CD14-positive monocyte (primary cell): ENCODE results near the gene KCNV2. TPM values are rescaled to one million over a fixed set of nuclear protein-coding genes. Genes with fewer than 3 reads are reported as not detected.

Experiments used
- DNase-seq, 3 donors: peaks; one replicate each; pipeline ENCODE4 v3.0.0-alpha.2; 2011 to 2022
- H2AFZ ChIP-seq: 2 replicates; pipeline ENCODE4 v1.6.0; 2012; ENCODE audit warnings: mild to moderate bottlenecking, low read depth, low read length, inconsistent platforms; ENCODE audit not compliant: insufficient read depth, poor library complexity, severe bottlenecking
- H3K27ac ChIP-seq, 2 donors: 1 replicate in 1 of 2; 2 replicates in 1 of 2; pipeline ENCODE4 v1.5.1; 2012 to 2013; ENCODE audit warnings: low read length in 2 of 2, control low read depth in 1 of 2, inconsistent platforms in 1 of 2, low read depth in 1 of 2, mild to moderate bottlenecking in 1 of 2
- H3K27me3 ChIP-seq, 2 donors: one replicate each; pipeline versions ENCODE4 v1.6.0 to v1.6.1; 2011 to 2013; ENCODE audit warnings: low read length in 2 of 2; ENCODE audit not compliant: control insufficient read depth in 2 of 2, insufficient read depth in 2 of 2
- H3K36me3 ChIP-seq, 2 donors: replicated peaks in 1 of 2; 1 replicate in 1 of 2; 2 replicates in 1 of 2; pipeline versions ENCODE4 v1.5.1 to v1.6.1; 2012 to 2013; ENCODE audit warnings: low read length in 2 of 2, control low read depth in 1 of 2, inconsistent platforms in 1 of 2, mild to moderate bottlenecking in 1 of 2; ENCODE audit not compliant: insufficient read depth in 2 of 2, control insufficient read depth in 1 of 2
- H3K4me1 ChIP-seq, 2 donors: 1 replicate in 1 of 2; 2 replicates in 1 of 2; pipeline versions ENCODE4 v1.5.1 to v1.6.1; 2012 to 2013; ENCODE audit warnings: low read length in 2 of 2, control low read depth in 1 of 2, inconsistent platforms in 1 of 2, mild to moderate bottlenecking in 1 of 2, moderate library complexity in 1 of 2; ENCODE audit not compliant: insufficient read depth in 2 of 2, control insufficient read depth in 1 of 2
- H3K4me2 ChIP-seq: replicated peaks from 2 replicates; pipeline ENCODE3; 2012; ENCODE audit warnings: low read length, moderate library complexity, mild to moderate bottlenecking; ENCODE audit not compliant: poor library complexity, severe bottlenecking; ENCODE audit errors: extremely low read depth
- H3K4me3 ChIP-seq, 3 experiments: fragments of 200-600 bp in 1 of 3; sonication (generic) in 1 of 3; replicated peaks in 1 of 3; 1 replicate in 2 of 3; 2 replicates in 1 of 3; pipeline ENCODE4 v1.5.1; 2011 to 2013; ENCODE audit warnings: low read length in 3 of 3, mild to moderate bottlenecking in 3 of 3, control low read depth in 2 of 3, low read depth in 2 of 3, inconsistent platforms in 1 of 3, moderate library complexity in 1 of 3
- H3K79me2 ChIP-seq: 2 replicates; pipeline ENCODE4 v1.6.0; 2012; ENCODE audit warnings: mild to moderate bottlenecking, control low read depth, inconsistent platforms, low read length, moderate library complexity; ENCODE audit not compliant: insufficient read depth
- H3K9ac ChIP-seq: 2 replicates; pipeline ENCODE4 v1.6.0; 2017; ENCODE audit warnings: low read length, mild to moderate bottlenecking; ENCODE audit not compliant: insufficient read depth, poor library complexity, severe bottlenecking
- H3K9me3 ChIP-seq, 2 donors: replicated peaks in 1 of 2; 1 replicate in 1 of 2; 2 replicates in 1 of 2; pipeline versions ENCODE4 v1.5.1 to v1.6.1; 2012 to 2013; ENCODE audit warnings: low read length in 2 of 2, control low read depth in 1 of 2; ENCODE audit not compliant: control insufficient read depth in 1 of 2, insufficient read depth in 1 of 2
- H4K20me1 ChIP-seq: 2 replicates; pipeline ENCODE4 v1.6.0; 2012; ENCODE audit warnings: mild to moderate bottlenecking, low read length, control low read depth, moderate library complexity; ENCODE audit not compliant: insufficient read depth
- H3K27ac Mint-ChIP-seq, 7 donors: one replicate each; pipeline ENCODE4 v1.8.0; 2020; ENCODE audit warnings: mild to moderate bottlenecking in 7 of 7, mixed read lengths in 7 of 7, moderate library complexity in 6 of 7, inconsistent platforms in 2 of 7
- H3K27me3 Mint-ChIP-seq, 3 donors: one replicate each; pipeline ENCODE4 v1.8.0; 2021 to 2022; ENCODE audit warnings: low read depth in 3 of 3, mild to moderate bottlenecking in 3 of 3, mixed read lengths in 3 of 3, moderate library complexity in 3 of 3, inconsistent platforms in 1 of 3
- H3K36me3 Mint-ChIP-seq, 2 donors: one replicate each; pipeline ENCODE4 v1.8.0; 2020; ENCODE audit warnings: mixed read lengths in 2 of 2, inconsistent platforms in 1 of 2, mild to moderate bottlenecking in 1 of 2
- H3K4me1 Mint-ChIP-seq: one replicate; pipeline ENCODE4 v1.8.0; 2020; ENCODE audit warnings: mild to moderate bottlenecking, mixed read lengths
- H3K4me3 Mint-ChIP-seq, 2 donors: one replicate each; pipeline ENCODE4 v1.8.0; 2020; ENCODE audit warnings: mild to moderate bottlenecking in 2 of 2, mixed read lengths in 2 of 2, moderate library complexity in 1 of 2
- H3K9me3 Mint-ChIP-seq, 7 donors: one replicate each; pipeline ENCODE4 v1.8.0; 2020 to 2022; ENCODE audit warnings: mixed read lengths in 7 of 7, mild to moderate bottlenecking in 6 of 7, moderate library complexity in 6 of 7, inconsistent platforms in 2 of 7
- WGBS: methylation state at CpG from one replicate; pipeline ENCODE4 v1.1.5; 2013; ENCODE audit warnings: missing lambda C conversion rate; ENCODE audit not compliant: insufficient coverage; 5-methylcytosine and 5-hydroxymethylcytosine counted together
- intact Hi-C, 2 donors: fragments of 100-400 bp; cut with micrococcal nuclease; formaldehyde crosslinking; loops; one replicate each; pipeline versions ENCODE4 v1.15.0 to v1.15.1; 2023
- polyA plus RNA-seq, 3 donors: library from polyadenylated mRNA; depleted of rRNA in 1 of 3; unstranded in 2 of 3; stranded (reverse) in 1 of 3; fragments of 300-500 nt in 2 of 3; fragments of >200 nt in 1 of 3; fragmentation: Illumina TruSeq in 2 of 3; gene quantifications; 1 replicate in 2 of 3; 2 replicates in 1 of 3; pipeline ENCODE4 v1.2.3, GENCODE V29; 2012 to 2021
- TF ChIP-seq, protein P1 (sequence below): fragments of 200-600 bp; IDR thresholded peaks from one replicate; pipeline ENCODE4 v1.8.0; 2022; ENCODE audit warnings: antibody characterized with exemption, mild to moderate bottlenecking

KCNV2 gene
- polyA plus RNA-seq, 3 donors: not detected

DNA sequence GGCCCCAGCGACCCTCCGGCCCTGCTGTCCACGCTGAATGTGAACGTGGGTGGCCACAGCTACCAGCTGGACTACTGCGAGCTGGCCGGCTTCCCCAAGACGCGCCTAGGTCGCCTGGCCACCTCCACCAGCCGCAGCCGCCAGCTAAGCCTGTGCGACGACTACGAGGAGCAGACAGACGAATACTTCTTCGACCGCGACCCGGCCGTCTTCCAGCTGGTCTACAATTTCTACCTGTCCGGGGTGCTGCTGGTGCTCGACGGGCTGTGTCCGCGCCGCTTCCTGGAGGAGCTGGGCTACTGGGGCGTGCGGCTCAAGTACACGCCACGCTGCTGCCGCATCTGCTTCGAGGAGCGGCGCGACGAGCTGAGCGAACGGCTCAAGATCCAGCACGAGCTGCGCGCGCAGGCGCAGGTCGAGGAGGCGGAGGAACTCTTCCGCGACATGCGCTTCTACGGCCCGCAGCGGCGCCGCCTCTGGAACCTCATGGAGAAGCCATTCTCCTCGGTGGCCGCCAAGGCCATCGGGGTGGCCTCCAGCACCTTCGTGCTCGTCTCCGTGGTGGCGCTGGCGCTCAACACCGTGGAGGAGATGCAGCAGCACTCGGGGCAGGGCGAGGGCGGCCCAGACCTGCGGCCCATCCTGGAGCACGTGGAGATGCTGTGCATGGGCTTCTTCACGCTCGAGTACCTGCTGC, 839 bp downstream of the KCNV2 start:
- intact Hi-C loops: no loop called here
- no peaks in the 10 kb centered on the region for H3K27me3 Mint-ChIP-seq
- Histone ChIP-seq H3K9ac (no peak overlapping the region), H3K36me3 (no peaks in the 10 kb centered on the region), H2AFZ (no peak overlapping the region), H3K9me3 (peaks cover 7 to 15% of the 10 kb centered on the region in 2 donors), H3K27ac (no peak overlapping the region), H3K4me3 (no peak overlapping the region), H3K4me1 (no peaks in the 10 kb centered on the region), H3K4me2 (no peak overlapping the region), H3K79me2 (no peaks in the 10 kb centered on the region), H3K27me3 (no peaks in the 10 kb centered on the region), H4K20me1 (no peaks in the 10 kb centered on the region)
- no peak for DNase-seq
- H3K9me3 Mint-ChIP-seq: peaks cover 9 to 18% (median 14%) of the 10 kb centered on the region in 7 donors
- 98% methylated on average over 69 of the region's 69 CpGs for WGBS
- TF ChIP-seq, protein P1, sequence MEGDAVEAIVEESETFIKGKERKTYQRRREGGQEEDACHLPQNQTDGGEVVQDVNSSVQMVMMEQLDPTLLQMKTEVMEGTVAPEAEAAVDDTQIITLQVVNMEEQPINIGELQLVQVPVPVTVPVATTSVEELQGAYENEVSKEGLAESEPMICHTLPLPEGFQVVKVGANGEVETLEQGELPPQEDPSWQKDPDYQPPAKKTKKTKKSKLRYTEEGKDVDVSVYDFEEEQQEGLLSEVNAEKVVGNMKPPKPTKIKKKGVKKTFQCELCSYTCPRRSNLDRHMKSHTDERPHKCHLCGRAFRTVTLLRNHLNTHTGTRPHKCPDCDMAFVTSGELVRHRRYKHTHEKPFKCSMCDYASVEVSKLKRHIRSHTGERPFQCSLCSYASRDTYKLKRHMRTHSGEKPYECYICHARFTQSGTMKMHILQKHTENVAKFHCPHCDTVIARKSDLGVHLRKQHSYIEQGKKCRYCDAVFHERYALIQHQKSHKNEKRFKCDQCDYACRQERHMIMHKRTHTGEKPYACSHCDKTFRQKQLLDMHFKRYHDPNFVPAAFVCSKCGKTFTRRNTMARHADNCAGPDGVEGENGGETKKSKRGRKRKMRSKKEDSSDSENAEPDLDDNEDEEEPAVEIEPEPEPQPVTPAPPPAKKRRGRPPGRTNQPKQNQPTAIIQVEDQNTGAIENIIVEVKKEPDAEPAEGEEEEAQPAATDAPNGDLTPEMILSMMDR: no peak
- peaks cover 2 to 5% of the 10 kb centered on the region in 2 donors for H3K36me3 Mint-ChIP-seq
- H3K4me3 Mint-ChIP-seq: no peak overlapping the region
- no peak overlapping the region for H3K27ac Mint-ChIP-seq
- H3K4me1 Mint-ChIP-seq: no peaks in the 10 kb centered on the region

DNA sequence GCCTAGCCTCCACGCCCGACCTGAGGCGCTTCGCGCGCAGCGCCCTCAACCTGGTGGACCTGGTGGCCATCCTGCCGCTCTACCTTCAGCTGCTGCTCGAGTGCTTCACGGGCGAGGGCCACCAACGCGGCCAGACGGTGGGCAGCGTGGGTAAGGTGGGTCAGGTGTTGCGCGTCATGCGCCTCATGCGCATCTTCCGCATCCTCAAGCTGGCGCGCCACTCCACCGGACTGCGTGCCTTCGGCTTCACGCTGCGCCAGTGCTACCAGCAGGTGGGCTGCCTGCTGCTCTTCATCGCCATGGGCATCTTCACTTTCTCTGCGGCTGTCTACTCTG, 1.4 kb downstream of the KCNV2 start:
- WGBS: 96% methylated on average over 29 of the region's 29 CpGs
- Mint-ChIP-seq H3K27me3 (no peaks in the 10 kb centered on the region), H3K4me3 (no peak overlapping the region), H3K4me1 (no peaks in the 10 kb centered on the region), H3K36me3 (peaks cover 2 to 5% of the 10 kb centered on the region in 2 donors), H3K9me3 (peaks cover 9 to 16% (median 14%) of the 10 kb centered on the region in 7 donors), H3K27ac (no peak overlapping the region)
- Histone ChIP-seq H3K27ac (no peak overlapping the region), H4K20me1 (no peaks in the 10 kb centered on the region), H3K4me2 (no peak overlapping the region), H3K4me1 (no peaks in the 10 kb centered on the region), H3K79me2 (no peaks in the 10 kb centered on the region), H3K4me3 (no peak overlapping the region), H3K36me3 (no peaks in the 10 kb centered on the region), H3K27me3 (no peaks in the 10 kb centered on the region), H3K9me3 (peaks cover 7 to 15% of the 10 kb centered on the region in 2 donors), H2AFZ (no peak overlapping the region), H3K9ac (no peak overlapping the region)
- intact Hi-C loops: no loop called here
- DNase-seq: no peak
- TF ChIP-seq, protein P1: no peak
